Neural progenitor cell (in vitro differentiated cells): ENCODE results near the gene EMILIN2.

ENCODE experiments used
- EZH2 ChIP-seq: fragments of 200-600 bp; sonication (generic); IDR thresholded peaks from 2 replicates; pipeline ENCODE4 v1.6.1; 2017; ENCODE audit warnings: antibody characterized with exemption, mild to moderate bottlenecking, moderate library complexity
- EZH2phosphoT487 ChIP-seq: fragments of 200-600 bp; sonication (generic); IDR thresholded peaks from 2 replicates; pipeline ENCODE4 v1.6.1; 2017; ENCODE audit warnings: antibody characterized with exemption

- TF ChIP-seq EZH2 (no peak), EZH2phosphoT487 (no peak)
Measured at GRCh38 chr18:2799369-2799768, 47.4 kb upstream of the EMILIN2 start.
